Femur (tissue), 1 donor: Measurements from ENCODE around the gene IRF2BP1.
"Not testable (repeated sequence)": the region's sequence is repeated elsewhere in the genome, so short reads cannot be mapped to it uniquely, and the experiment has no call there.

Source experiments
- DNase-seq: peaks from one replicate; pipeline ENCODE4 v3.0.0-alpha.2; 2017

Gene IRF2BP1

GRCh38 chr19:45881082-45881908, 4.6 kb downstream of the IRF2BP1 start:
- no peak for DNase-seq

- DNase-seq, result no peak
Observed at GRCh38 chr19:45879971-45880370, 6.0 kb downstream of the IRF2BP1 start.

- DNase-seq, result no peak
Observed at GRCh38 chr19:45879055-45879454, 6.9 kb downstream of the IRF2BP1 start.

- DNase-seq, result no peak
Observed at GRCh38 chr19:45878043-45878794, 7.7 kb downstream of the IRF2BP1 start.

GRCh38 chr19:45876411-45877197, 9.3 kb downstream of the IRF2BP1 start:
- DNase-seq, result peak; percentile 89

- DNase-seq, result no peak
Observed at GRCh38 chr19:45876161-45876410, 9.9 kb downstream of the IRF2BP1 start.

- no peak for DNase-seq
Observed at GRCh38 chr19:45874620-45874966, 11.3 kb downstream of the IRF2BP1 start.

- no peak for DNase-seq
Observed at GRCh38 chr19:45873219-45873772, 12.6 kb downstream of the IRF2BP1 start.

- no peak for DNase-seq
Observed at GRCh38 chr19:45872095-45872919, 13.6 kb downstream of the IRF2BP1 start.

- no peak for DNase-seq
Observed at GRCh38 chr19:45870798-45871197, 15.1 kb downstream of the IRF2BP1 start.

- not testable (repeated sequence) for DNase-seq
Observed at GRCh38 chr19:45867241-45867640, 18.7 kb downstream of the IRF2BP1 start.

GRCh38 chr19:45866400-45867176, 19.4 kb downstream of the IRF2BP1 start:
- DNase-seq, result no peak

- DNase-seq, result no peak
Observed at GRCh38 chr19:45865269-45865948, 20.5 kb downstream of the IRF2BP1 start.

- DNase-seq, result no peak
Observed at GRCh38 chr19:45864629-45865082, 21.3 kb downstream of the IRF2BP1 start.

GRCh38 chr19:45863840-45864628, 21.9 kb downstream of the IRF2BP1 start, which contains the start of gene FOXA3:
TSS of gene FOXA3 (plus strand) at chr19:45864326. CDS start at chr19:45864457, 131 bp downstream.
- DNase-seq, result peak; percentile 51

GRCh38 chr19:45863335-45863839, 22.6 kb downstream of the IRF2BP1 start:
- DNase-seq, result no peak

GRCh38 chr19:45862564-45863334, 23.2 kb downstream of the IRF2BP1 start, which contains the start of gene SYMPK:
TSS of gene SYMPK (minus strand) at chr19:45863147. CDS start at chr19:45854495, 8,652 bp downstream.
- DNase-seq, result peak; percentile 100

- no peak for DNase-seq
Observed at GRCh38 chr19:45862271-45862563, 23.7 kb downstream of the IRF2BP1 start.
